T-helper 17 cell (primary cell): ENCODE data around the gene ROR1. TPM values are rescaled to one million over a fixed set of nuclear protein-coding genes. Genes with fewer than 3 reads are reported as not detected.

Experiments used
- ATAC-seq: fragments of 150-1000 bp; cut with Tn5 transposase; 2 replicates; pipeline ENCODE4 v1.10.0; 2021; ENCODE audit warnings: mild to moderate bottlenecking, moderate library complexity
- DNase-seq, 3 donors: peaks; one replicate each; pipeline versions ENCODE4 v3.0.0 to v3.0.0-alpha.2; 2020 to 2021
- H3K9me3 ChIP-seq: one replicate; pipeline ENCODE4 v1.7.0; 2013; ENCODE audit warnings: low read length, mild to moderate bottlenecking; ENCODE audit not compliant: control insufficient read depth, poor library complexity, severe bottlenecking
- H3K27ac Mint-ChIP-seq: one replicate; pipeline ENCODE4 v1.8.0; 2022; ENCODE audit warnings: mild to moderate bottlenecking, moderate library complexity, mixed read lengths
- H3K27me3 Mint-ChIP-seq: one replicate; pipeline ENCODE4 v1.8.0; 2022; ENCODE audit warnings: mixed read lengths
- H3K36me3 Mint-ChIP-seq: one replicate; pipeline ENCODE4 v1.8.0; 2022; ENCODE audit warnings: low read depth, mixed read lengths
- H3K4me1 Mint-ChIP-seq: one replicate; pipeline ENCODE4 v1.8.0; 2022; ENCODE audit warnings: mild to moderate bottlenecking, mixed read lengths
- H3K4me3 Mint-ChIP-seq: one replicate; pipeline ENCODE4 v1.8.0; 2022; ENCODE audit warnings: mild to moderate bottlenecking, moderate library complexity, mixed read lengths
- total RNA-seq, 4 donors: library from RNA in 2 of 4; stranded (reverse) in 2 of 4; gene quantifications; one replicate each; pipeline ENCODE4 v1.2.3 and lab custom pipeline; 2022 to 2026

The ROR1 gene
- total RNA-seq, 2 donors from 2014 or later: not detected

DNA sequence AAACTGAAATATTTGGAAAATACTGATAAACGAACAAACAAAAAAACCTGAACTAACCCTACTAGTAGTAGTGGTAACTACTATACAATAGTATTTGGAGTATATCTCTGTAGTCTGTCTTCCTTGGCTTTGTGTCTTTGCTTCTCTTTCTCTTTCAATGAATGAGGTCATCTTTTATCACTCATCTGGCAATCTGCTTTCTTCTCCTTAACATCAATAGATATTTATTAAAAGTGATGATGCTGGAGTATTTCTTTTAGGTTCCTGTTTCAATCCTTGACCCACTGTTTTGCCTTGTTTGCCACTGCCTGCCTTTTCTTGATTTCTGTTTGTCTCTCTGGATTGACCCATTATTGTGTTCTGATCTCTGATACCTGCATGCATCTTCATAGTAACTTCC lies 71.5 kb downstream of the ROR1 start:
- H3K27me3 Mint-ChIP-seq: peaks cover 48% of the 10 kb centered on the region
- H3K4me1 Mint-ChIP-seq: no peaks in the 10 kb centered on the region
- H3K36me3 Mint-ChIP-seq: no peaks in the 10 kb centered on the region
- H3K27ac Mint-ChIP-seq: no peak overlapping the region
- H3K4me3 Mint-ChIP-seq: no peak overlapping the region
- H3K9me3 ChIP-seq: no peaks in the 10 kb centered on the region
- DNase-seq (no peak), ATAC-seq (no peak)

DNA sequence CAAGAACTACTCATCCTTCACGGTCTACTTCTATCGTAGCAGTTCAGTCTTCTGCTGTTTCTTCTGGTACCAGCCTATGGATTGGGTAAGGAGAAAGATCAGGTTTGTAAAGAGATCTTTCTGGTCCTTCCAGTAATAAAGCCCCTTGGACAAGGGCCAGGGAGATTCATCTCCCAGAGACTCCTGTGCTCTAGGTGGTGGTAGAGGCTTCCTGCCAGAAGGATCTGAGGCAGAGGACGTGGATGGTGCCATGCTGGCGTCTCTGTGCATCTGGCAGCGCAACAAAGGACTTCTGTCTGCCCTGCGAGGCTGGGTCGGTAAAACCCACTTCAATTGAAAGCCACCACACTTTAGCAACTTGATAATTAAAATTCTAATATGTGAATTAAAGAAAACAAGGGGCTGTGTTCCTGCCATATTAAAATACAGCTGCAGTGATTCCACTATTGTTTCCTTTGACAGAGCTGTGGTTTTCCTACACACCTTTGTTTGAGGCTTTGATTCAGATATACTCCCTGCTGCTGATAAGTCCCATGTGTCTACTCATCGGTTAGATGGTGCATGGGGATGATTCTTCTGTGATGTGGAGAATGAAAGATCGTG lies 73.6 kb downstream of the ROR1 start:
- ATAC-seq (no peak), DNase-seq (no peak)
- Mint-ChIP-seq H3K4me1 (no peaks in the 10 kb centered on the region), H3K27me3 (peaks cover 40% of the 10 kb centered on the region), H3K27ac (no peak overlapping the region), H3K4me3 (no peak overlapping the region), H3K36me3 (no peaks in the 10 kb centered on the region)
- no peaks in the 10 kb centered on the region for H3K9me3 ChIP-seq

DNA sequence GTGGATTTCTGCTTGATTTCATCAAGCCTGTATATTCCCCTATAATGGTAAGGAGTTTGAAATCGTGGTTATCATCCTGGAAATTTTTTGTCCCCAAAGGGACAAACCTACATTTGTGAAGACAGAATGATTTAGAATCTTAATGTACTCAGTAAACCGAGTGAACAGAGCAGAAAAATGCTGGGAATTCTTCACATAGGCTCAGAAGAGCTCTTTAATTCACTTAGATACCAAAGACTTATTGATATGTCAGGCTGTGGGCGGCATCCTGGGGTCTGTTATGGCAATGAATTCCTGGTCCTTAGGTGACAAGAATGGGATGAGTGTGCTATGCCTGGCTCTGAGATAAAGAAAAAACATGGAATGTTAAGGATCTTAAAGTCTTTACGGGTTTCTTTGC lies 74.9 kb downstream of the ROR1 start:
- no peaks in the 10 kb centered on the region for H3K4me1 Mint-ChIP-seq
- no peaks in the 10 kb centered on the region for H3K36me3 Mint-ChIP-seq
- H3K27me3 Mint-ChIP-seq: peaks cover 34% of the 10 kb centered on the region
- H3K4me3 Mint-ChIP-seq: no peak overlapping the region
- DNase-seq: no peak
- no peak overlapping the region for H3K27ac Mint-ChIP-seq
- H3K9me3 ChIP-seq: no peaks in the 10 kb centered on the region
- ATAC-seq: no peak

DNA sequence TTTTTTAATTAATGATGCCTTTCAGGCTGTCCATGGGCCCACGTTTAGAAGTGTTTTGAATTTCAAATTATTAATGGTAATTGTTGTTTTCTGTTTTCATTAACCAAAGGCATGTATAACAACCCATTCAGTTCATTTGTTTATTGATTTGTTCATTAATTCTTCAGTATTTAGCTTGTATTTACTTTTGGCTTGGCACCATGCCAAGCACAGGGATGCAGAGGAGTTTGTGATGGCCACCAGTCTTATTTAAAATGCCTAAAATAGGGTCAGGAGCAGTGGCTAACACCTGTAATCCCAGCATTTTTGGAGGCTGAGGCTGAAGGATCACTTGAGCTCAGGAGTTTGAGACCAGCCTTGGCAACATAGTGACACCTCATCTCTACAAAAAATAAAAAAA lies 75.3 kb downstream of the ROR1 start:
- H3K27ac Mint-ChIP-seq: no peak overlapping the region
- H3K27me3 Mint-ChIP-seq: peaks cover 31% of the 10 kb centered on the region
- ATAC-seq: no peak
- H3K4me1 Mint-ChIP-seq: no peaks in the 10 kb centered on the region
- H3K4me3 Mint-ChIP-seq: no peak overlapping the region
- H3K36me3 Mint-ChIP-seq: no peaks in the 10 kb centered on the region
- DNase-seq: no peak
- no peaks in the 10 kb centered on the region for H3K9me3 ChIP-seq

DNA sequence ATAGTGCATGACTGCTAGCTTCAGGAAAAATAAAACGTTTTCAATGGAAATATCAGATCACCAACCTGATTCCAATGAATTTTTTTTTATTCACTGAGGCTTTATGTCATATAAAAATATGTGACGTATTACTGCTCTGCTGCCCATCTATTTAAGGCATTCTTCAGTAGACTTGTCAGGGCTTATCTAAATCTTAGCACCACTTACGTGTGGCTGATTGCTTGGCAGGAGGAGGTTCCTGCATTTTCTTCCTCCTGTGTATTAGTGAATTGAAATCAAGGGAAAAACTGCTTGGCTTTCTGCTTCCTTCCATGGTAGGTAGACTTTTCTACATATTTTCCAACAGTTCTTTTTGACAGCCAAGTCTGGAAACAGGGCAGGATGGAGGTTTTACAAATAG lies 80.3 kb downstream of the ROR1 start:
- peaks cover 23% of the 10 kb centered on the region for H3K27me3 Mint-ChIP-seq

DNA sequence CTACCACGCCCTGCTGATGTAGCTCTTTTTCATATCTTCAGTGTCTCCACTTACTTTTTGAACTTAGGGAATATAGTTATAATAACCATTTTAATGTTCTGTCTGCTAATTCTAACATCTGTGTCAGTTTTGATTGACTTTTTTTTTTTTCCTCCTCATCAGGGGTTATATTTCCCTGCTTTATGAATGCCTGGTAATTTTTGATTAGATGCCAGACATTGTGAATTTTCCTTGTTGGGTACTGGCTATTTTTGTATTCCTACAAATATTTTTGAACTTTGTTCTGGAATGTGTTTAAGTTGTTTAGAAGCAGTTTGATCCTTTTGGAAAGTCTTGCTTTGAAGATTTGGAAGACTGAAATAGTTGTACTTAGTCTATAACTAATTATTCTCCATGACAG lies 82.1 kb downstream of the ROR1 start:
- Mint-ChIP-seq H3K27ac (no peak overlapping the region), H3K4me1 (no peaks in the 10 kb centered on the region), H3K27me3 (peaks cover 16% of the 10 kb centered on the region), H3K36me3 (no peaks in the 10 kb centered on the region), H3K4me3 (no peak overlapping the region)
- no peaks in the 10 kb centered on the region for H3K9me3 ChIP-seq
- ATAC-seq (no peak), DNase-seq (no peak)

More for the DNA sequence above, 80.3 kb downstream of the ROR1 start:
- no peak for ATAC-seq
- Mint-ChIP-seq H3K4me1 (no peaks in the 10 kb centered on the region), H3K27ac (no peak overlapping the region), H3K4me3 (no peak overlapping the region), H3K36me3 (no peaks in the 10 kb centered on the region)
- DNase-seq: no peak
- H3K9me3 ChIP-seq: no peaks in the 10 kb centered on the region

DNA sequence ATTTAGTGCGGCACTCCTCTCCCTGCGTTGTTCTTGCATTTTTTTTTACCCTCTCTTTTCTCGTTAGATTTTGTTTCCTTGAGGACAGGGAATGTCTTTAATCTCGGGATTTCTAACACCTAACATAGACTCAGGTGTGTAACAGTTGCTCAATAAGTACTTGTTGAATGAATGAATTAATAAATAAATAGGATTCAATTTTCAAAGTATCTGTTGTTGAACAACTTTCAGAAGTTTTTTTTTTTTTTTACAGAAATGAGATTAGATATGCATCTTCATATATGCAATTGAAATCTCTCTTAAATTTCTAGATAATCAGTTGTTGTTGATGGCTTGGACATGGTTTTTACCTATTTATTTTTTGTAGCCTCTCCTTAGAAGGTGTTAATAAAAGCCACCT lies 83.1 kb downstream of the ROR1 start:
- Mint-ChIP-seq H3K36me3 (no peaks in the 10 kb centered on the region), H3K27me3 (peaks cover 16% of the 10 kb centered on the region), H3K4me1 (no peaks in the 10 kb centered on the region), H3K4me3 (no peak overlapping the region), H3K27ac (no peak overlapping the region)
- ATAC-seq (no peak), DNase-seq (no peak)
- no peaks in the 10 kb centered on the region for H3K9me3 ChIP-seq

DNA sequence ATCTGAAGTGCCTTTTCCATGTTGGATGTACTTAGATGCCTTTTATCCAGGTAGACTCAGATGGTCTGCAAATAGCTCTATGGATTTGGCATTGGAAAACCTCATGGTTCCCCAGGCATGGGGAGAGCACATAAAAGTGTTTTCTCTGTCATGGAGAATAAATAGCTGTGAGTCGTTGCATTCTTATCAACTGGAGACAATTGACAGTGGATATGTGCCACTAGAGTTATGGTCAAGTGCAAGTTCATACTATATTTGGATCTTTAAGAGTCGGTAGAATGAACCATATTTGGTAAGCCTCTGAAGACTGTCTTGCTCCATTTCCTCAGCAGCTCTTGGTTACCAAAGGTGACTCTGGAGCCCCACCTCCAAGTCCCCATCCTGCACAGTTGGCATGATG lies 83.7 kb downstream of the ROR1 start:
- peaks cover 12% of the 10 kb centered on the region for H3K27me3 Mint-ChIP-seq
- no peak for DNase-seq
- H3K4me1 Mint-ChIP-seq: no peaks in the 10 kb centered on the region
- no peak for ATAC-seq
- no peak overlapping the region for H3K27ac Mint-ChIP-seq
- no peaks in the 10 kb centered on the region for H3K9me3 ChIP-seq
- H3K4me3 Mint-ChIP-seq: no peak overlapping the region
- no peaks in the 10 kb centered on the region for H3K36me3 Mint-ChIP-seq

DNA sequence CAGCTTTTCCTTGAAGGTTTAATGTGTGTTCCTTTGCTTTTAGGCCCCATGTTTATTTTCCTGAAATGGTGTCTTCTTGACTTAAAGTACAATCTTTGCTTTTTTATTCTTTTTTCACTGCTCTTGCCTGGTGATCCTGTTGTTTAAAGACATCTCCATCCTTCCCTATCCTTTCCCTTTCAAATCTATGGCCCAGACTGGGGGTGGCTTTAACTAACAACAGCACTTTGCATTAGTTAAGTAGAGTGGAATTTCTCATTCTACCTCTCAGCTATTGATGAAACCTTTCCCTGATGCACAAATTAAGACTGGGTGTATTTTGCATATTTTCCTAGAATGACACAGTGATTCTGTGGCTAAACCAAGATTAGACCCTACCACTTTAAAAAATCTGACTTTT lies 84.3 kb downstream of the ROR1 start:
- ATAC-seq: no peak
- Mint-ChIP-seq H3K27ac (no peak overlapping the region), H3K27me3 (peaks cover 11% of the 10 kb centered on the region), H3K4me1 (no peaks in the 10 kb centered on the region), H3K4me3 (no peak overlapping the region), H3K36me3 (no peaks in the 10 kb centered on the region)
- H3K9me3 ChIP-seq: no peaks in the 10 kb centered on the region
- DNase-seq: no peak

DNA sequence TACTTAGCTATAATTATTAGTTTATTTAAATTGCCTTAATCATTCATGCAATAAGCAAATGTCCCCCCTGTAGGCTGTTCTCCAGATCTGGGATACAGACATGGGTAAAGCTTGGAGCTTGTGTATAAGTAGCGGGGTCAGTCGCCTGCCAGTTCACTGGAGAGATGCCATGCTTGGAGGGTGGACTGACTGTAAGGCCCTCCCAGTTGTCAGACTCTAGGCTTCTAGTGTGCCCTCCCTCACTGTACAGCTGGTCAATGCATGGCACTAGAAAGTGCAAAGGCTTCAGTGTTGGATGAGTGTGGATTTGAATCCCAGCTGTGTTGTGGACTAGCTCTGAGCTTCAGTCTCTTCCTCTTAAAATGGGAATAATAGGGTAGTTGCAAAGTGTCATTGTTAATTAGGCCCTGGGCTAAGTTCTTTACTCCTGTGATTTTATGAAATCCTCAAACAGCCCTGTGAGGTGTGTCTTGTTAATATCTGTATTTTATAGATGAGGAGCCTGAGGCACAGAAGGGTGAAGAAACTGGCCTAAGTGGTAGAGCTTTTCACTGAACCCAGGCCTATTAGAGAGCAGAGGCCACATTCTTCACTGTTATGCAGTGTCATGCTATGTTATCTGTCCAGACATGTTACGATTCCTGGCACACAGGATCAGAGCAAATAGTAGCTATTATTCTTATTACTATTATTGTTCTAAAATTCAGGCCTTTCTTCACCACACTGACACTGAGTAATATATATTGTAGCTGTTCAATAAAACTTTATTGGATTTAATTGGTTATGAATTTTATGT lies 85.9 kb downstream of the ROR1 start:
- Mint-ChIP-seq H3K36me3 (no peaks in the 10 kb centered on the region), H3K4me1 (no peaks in the 10 kb centered on the region), H3K27ac (no peak overlapping the region), H3K27me3 (peaks cover 11% of the 10 kb centered on the region), H3K4me3 (no peak overlapping the region)
- DNase-seq: no peak
- no peaks in the 10 kb centered on the region for H3K9me3 ChIP-seq
- ATAC-seq: no peak

DNA sequence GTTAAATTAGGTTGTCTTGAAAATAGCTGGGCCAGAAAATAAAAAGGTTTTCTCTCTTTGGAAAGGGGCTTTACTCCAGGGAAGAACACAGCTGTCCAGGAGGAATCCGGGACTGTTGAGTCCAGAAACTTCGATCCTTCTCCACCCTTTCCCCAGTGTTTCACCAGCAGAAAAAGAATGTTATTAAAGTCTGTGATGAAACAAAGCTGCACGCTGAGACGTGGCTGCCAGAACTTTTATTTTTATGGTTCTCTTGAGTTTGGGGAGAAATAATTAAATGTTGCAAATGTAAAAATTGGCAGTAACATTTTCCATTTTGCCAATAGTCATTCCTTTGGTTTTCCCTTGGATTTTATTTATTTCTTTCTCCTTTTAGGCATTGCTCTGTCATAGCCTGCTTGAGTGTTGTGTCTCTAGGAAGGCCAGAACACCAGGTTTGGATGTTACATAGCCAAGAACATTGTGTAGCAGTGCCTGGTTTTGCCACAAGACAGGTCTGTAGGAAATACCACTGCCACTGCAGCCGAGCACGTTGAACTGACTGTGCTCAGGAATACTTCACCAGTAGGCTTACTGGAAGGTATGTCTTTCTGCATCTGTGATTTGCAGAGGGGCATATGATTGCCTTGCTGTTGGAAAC lies 87.4 kb downstream of the ROR1 start:
- no peak overlapping the region for H3K4me3 Mint-ChIP-seq
- H3K9me3 ChIP-seq: no peaks in the 10 kb centered on the region
- peaks cover 11% of the 10 kb centered on the region for H3K27me3 Mint-ChIP-seq
- DNase-seq (no peak), ATAC-seq (no peak)
- H3K36me3 Mint-ChIP-seq: no peaks in the 10 kb centered on the region
- H3K27ac Mint-ChIP-seq: no peak overlapping the region
- no peaks in the 10 kb centered on the region for H3K4me1 Mint-ChIP-seq

DNA sequence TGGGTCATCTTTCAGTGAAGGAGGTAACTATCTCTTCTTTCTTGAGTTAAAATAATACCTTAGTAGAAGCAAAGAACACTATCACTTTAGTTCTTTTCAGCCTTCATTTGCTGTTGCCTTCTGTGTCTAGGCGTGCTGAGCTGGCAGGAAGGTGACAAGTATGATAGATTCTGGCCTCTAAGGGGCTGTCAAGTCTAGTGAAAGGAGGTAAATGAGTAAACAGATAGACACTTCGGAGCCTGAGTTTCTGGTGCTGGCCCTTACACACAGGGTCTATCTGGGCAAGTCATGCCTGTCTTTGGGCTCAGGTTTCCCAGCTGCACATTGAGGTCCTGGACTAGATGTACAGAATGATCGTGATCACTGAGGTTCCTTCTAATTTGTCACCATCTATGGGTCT lies 89.3 kb downstream of the ROR1 start:
- Mint-ChIP-seq H3K4me1 (no peaks in the 10 kb centered on the region), H3K27me3 (peaks cover 20% of the 10 kb centered on the region), H3K36me3 (no peaks in the 10 kb centered on the region), H3K27ac (no peak overlapping the region), H3K4me3 (no peak overlapping the region)
- H3K9me3 ChIP-seq: no peaks in the 10 kb centered on the region
- no peak for DNase-seq
- no peak for ATAC-seq

DNA sequence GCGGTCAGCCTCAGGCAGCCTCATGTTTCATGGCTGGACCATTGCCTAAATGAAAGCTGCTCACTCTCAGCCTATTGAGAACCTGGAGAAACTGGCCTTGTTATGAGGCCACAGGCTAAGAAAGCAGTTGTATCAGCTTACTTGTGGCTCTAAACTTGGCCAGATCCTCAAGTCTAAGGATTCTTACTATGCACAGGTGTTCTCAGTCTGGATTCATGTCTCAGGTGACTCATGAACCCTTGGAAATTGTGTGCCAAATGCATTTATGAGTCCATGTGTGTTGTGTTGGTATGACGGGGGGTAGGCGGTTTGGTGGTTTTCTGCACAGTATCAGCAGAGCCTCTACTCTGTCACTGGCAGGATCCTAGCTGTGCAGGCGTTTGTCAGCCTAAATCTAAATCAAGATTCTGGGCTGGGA lies 90.4 kb downstream of the ROR1 start:
- DNase-seq: no peak
- Mint-ChIP-seq H3K4me1 (no peaks in the 10 kb centered on the region), H3K36me3 (no peaks in the 10 kb centered on the region), H3K27me3 (peaks cover 17% of the 10 kb centered on the region), H3K27ac (no peak overlapping the region), H3K4me3 (no peak overlapping the region)
- H3K9me3 ChIP-seq: no peaks in the 10 kb centered on the region
- no peak for ATAC-seq

DNA sequence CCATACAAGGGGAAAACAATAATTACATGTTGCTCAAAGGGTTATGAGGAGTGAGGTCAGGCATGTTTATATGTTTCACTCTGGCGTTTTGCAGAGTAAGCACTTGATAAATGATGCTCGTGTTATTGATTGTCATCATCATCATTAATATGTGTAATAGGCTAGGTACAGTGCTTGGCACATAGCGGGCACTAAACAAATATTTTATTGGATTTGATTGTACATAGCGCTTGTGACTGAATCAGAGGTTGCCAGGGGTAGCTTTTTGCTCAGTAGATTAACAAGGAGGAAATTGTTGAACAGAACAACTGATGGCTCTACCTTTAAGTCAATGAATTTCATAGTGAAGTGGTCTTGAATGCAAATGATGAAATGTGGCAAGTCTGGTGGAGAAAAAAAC lies 91.7 kb downstream of the ROR1 start:
- ATAC-seq (no peak), DNase-seq (no peak)
- no peaks in the 10 kb centered on the region for H3K9me3 ChIP-seq
- H3K27ac Mint-ChIP-seq: no peak overlapping the region
- H3K4me3 Mint-ChIP-seq: no peak overlapping the region
- no peaks in the 10 kb centered on the region for H3K36me3 Mint-ChIP-seq
- no peaks in the 10 kb centered on the region for H3K4me1 Mint-ChIP-seq
- H3K27me3 Mint-ChIP-seq: peaks cover 20% of the 10 kb centered on the region
